Heart left ventricle (tissue), 13 donors: ENCODE measurements around the gene NKPD1.

Experiments
- POLR2A ChIP-seq, 2 donors: fragments of 450-650 bp; IDR thresholded peaks; one replicate each; pipeline ENCODE4 v1.6.1; 2017; ENCODE audit warnings: antibody characterized with exemption in 2 of 2, mild to moderate bottlenecking in 2 of 2, moderate library complexity in 2 of 2
- TF ChIP-seq, protein P1 (sequence below), 12 donors: fragments of 200-600 bp; sonication (generic) in 4 of 12; IDR thresholded peaks; one replicate each; pipeline versions ENCODE4 v1.5.0 to v1.8.0; 2018 to 2022; ENCODE audit warnings: antibody characterized with exemption in 12 of 12, mild to moderate bottlenecking in 5 of 12
- donor health status: ischemic (EF 13 %, LVEDD 7.1; RV severe dilation, severe dysfunction).
- donor health status: DM: no; HTN: yes; CAD: no.
- donor health status: DM: no; HTN: no; CAD: no.
- donor health status: ischemic (EF 25% LVEDD 6.9; RV normal size, moderate dysfunction).
- donor health status: ischemic (EF 25% LVEDD 5.7; RV mildly dilated, moderate dysfunction).
- donor health status: ischemic (EF 35%, LVEDD 5.7; RV mildly dilated, moderate dysfunction).
- donor health status: nonischemic (EF 11% LVEDD 7.7; RV severe dilation, severe dysfunction).
- donor health status: DM: yes; HTN: yes; CAD: no.
- donor health status: PGD.
- donor health status: ischemic (EF 29% LVEDD 5.4; RV normal size, mild dysfunction).
- donor health status: nonischemic (EF 23%, LVEDD 6.1; RV moderate dilation, normal function).

DNA sequence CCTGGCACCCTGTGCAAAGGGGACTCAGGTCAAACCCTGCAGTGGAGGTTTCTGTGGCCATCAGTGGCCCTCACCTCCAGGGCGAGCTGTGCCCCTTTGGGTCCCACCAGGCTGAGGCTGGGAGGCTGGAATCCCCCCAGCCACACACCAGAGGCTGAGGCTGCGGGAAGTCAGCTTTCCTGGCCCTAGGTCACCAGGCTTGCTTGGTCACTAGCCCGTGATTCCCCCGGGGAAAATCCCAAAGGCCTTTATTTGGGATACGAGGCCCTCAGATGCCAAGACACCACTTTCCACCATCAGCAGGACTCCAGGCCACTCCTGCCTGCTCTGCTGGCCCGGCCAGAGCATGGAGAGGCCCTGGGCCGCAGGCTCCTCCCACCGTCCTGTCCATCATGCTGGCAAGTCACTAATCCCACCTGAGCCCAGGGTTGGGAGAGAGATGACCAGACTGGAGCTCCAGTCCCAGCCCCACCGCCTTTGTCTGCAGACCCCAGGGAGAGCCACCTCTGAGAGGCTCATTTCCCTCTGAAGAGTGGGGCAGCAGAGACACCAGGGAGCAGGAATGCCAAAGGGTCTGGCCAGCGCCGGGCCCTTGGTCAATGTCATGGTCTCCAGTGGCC, 4.7 kb downstream of the NKPD1 start:
- TF ChIP-seq, protein P1, sequence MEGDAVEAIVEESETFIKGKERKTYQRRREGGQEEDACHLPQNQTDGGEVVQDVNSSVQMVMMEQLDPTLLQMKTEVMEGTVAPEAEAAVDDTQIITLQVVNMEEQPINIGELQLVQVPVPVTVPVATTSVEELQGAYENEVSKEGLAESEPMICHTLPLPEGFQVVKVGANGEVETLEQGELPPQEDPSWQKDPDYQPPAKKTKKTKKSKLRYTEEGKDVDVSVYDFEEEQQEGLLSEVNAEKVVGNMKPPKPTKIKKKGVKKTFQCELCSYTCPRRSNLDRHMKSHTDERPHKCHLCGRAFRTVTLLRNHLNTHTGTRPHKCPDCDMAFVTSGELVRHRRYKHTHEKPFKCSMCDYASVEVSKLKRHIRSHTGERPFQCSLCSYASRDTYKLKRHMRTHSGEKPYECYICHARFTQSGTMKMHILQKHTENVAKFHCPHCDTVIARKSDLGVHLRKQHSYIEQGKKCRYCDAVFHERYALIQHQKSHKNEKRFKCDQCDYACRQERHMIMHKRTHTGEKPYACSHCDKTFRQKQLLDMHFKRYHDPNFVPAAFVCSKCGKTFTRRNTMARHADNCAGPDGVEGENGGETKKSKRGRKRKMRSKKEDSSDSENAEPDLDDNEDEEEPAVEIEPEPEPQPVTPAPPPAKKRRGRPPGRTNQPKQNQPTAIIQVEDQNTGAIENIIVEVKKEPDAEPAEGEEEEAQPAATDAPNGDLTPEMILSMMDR (IDR thresholded peaks at IDR 0.05): no peak
- no peak for TF ChIP-seq POLR2A (IDR thresholded peaks at IDR 0.05)
